K562 treated with DMSO at 1 percent for 24 hours (cell line): ENCODE results near the gene CALML6. TPM values are rescaled to one million over a fixed set of nuclear protein-coding genes. Genes with fewer than 3 reads are reported as not detected.

Source experiments
- total RNA-seq: library from RNA; unstranded; fragments of 300-600 nt; gene quantifications from 2 replicates; pipeline ENCODE4 v1.2.3, GENCODE V29; 2022; ENCODE audit warnings: low read depth; ENCODE audit not compliant: insufficient read depth

The CALML6 gene
- total RNA-seq = not detected in 2 replicates

GRCh38 chr1:1914971-1915692 lies at the start of gene CALML6:
Gene CALML6, plus strand, starts transcription at chr1:1915260. Its CDS starts 21 bp downstream, at chr1:1915281.

GRCh38 chr1:1890506-1891348 lies 24.3 kb upstream of the CALML6 start, which contains the start of gene GNB1:
Gene GNB1, minus strand, starts transcription at chr1:1891087. Its CDS starts 65,634 bp downstream, at chr1:1825453.

GRCh38 chr1:1918901-1919303 lies 3.8 kb downstream of the CALML6 start, which contains the start of gene TMEM52:
Gene TMEM52, minus strand, starts transcription at chr1:1919279. Its CDS starts 14 bp downstream, at chr1:1919265.

Other genes starting within 250 kb of the CALML6 start
- 66.2 and 69.4 TPM in 2 replicates for gene SLC35E2B, start 222.5 kb upstream of the CALML6 start, total RNA-seq
- gene CDK11A, start 190.9 kb upstream of the CALML6 start, total RNA-seq = 55.0 and 69.4 TPM in 2 replicates
- 92.6 and 99.6 TPM in 2 replicates for gene NADK, start 136.8 kb upstream of the CALML6 start, total RNA-seq
- gene GNB1, start 24.2 kb upstream of the CALML6 start, total RNA-seq = 233 and 242 TPM in 2 replicates
- gene TMEM52, start 4.0 kb downstream of the CALML6 start, total RNA-seq = 4.1 and 4.2 TPM in 2 replicates
- gene CFAP74, start 88.5 kb downstream of the CALML6 start, total RNA-seq = 0.32 TPM in 1 of 2 replicates, not detected in the other
- not detected in 2 replicates for gene GABRD, start 104.1 kb downstream of the CALML6 start, total RNA-seq
- gene PRKCZ, start 135.2 kb downstream of the CALML6 start, total RNA-seq = 5.0 and 5.7 TPM in 2 replicates